ENCODE data around the gene HMCN2.
"Not testable (repeated sequence)": the region's sequence is repeated elsewhere in the genome, so short reads cannot be mapped to it uniquely, and the experiment has no call there.

HMCN2 gene

GRCh38 chr9:130275156-130275555, 9.6 kb downstream of the HMCN2 start:
- Mint-ChIP-seq H3K27me3 (ENCODE audit: low read depth, poor library complexity) (peaks cover 34% of the 10 kb centered on the region), H3K4me1 (peaks cover 8% of the 10 kb centered on the region), H3K36me3 (ENCODE audit: low read depth) (no peaks in the 10 kb centered on the region), H3K9me3 (peaks cover 4% of the 10 kb centered on the region), H3K27ac (no peak overlapping the region), H3K4me3 (no peak overlapping the region)
- DNase-seq: no peak
- TF ChIP-seq CTCF (IDR thresholded peaks at IDR 0.05): no peak

GRCh38 chr9:130276121-130276520, 10.6 kb downstream of the HMCN2 start:
- no peaks in the 10 kb centered on the region for H3K36me3 Mint-ChIP-seq (ENCODE audit: low read depth)
- no peak overlapping the region for H3K4me3 Mint-ChIP-seq
- peaks cover 4% of the 10 kb centered on the region for H3K9me3 Mint-ChIP-seq
- H3K27ac Mint-ChIP-seq: no peak overlapping the region
- no peak for DNase-seq
- peaks cover 8% of the 10 kb centered on the region for H3K4me1 Mint-ChIP-seq
- H3K27me3 Mint-ChIP-seq (ENCODE audit: low read depth, poor library complexity): peaks cover 29% of the 10 kb centered on the region
- no peak for TF ChIP-seq CTCF (IDR thresholded peaks at IDR 0.05)

GRCh38 chr9:130276955-130277354, 11.4 kb downstream of the HMCN2 start:
- Mint-ChIP-seq H3K27me3 (ENCODE audit: low read depth, poor library complexity) (peaks cover 25% of the 10 kb centered on the region), H3K4me3 (no peak overlapping the region), H3K9me3 (peaks cover 4% of the 10 kb centered on the region), H3K36me3 (ENCODE audit: low read depth) (no peaks in the 10 kb centered on the region), H3K27ac (no peak overlapping the region), H3K4me1 (peaks cover 9% of the 10 kb centered on the region)
- no peak for TF ChIP-seq CTCF (IDR thresholded peaks at IDR 0.05)
- no peak for DNase-seq

- not testable (repeated sequence) for H3K27ac Mint-ChIP-seq; H3K36me3 Mint-ChIP-seq (ENCODE audit: low read depth); H3K9me3 Mint-ChIP-seq; DNase-seq; H3K4me3 Mint-ChIP-seq
- Mint-ChIP-seq H3K27me3 (ENCODE audit: low read depth, poor library complexity) (peaks cover 27% of the 10 kb centered on the region), H3K4me1 (peaks cover 14% of the 10 kb centered on the region)
These were observed 12.0 kb downstream of the HMCN2 start for GRCh38 chr9:130277525-130277924.

GRCh38 chr9:130283539-130284248, 18.1 kb downstream of the HMCN2 start:
- Mint-ChIP-seq H3K4me1 (peaks cover 43% of the 10 kb centered on the region), H3K36me3 (ENCODE audit: low read depth) (no peaks in the 10 kb centered on the region), H3K27me3 (ENCODE audit: low read depth, poor library complexity) (peaks cover 56% of the 10 kb centered on the region), H3K9me3 (no peaks in the 10 kb centered on the region), H3K27ac (no peak overlapping the region), H3K4me3 (no peak overlapping the region)
- TF ChIP-seq CTCF (IDR thresholded peaks at IDR 0.05): no peak
- DNase-seq: no peak

- Mint-ChIP-seq H3K9me3 (no peaks in the 10 kb centered on the region), H3K27ac (no peak overlapping the region), H3K36me3 (ENCODE audit: low read depth) (no peaks in the 10 kb centered on the region), H3K27me3 (ENCODE audit: low read depth, poor library complexity) (peaks cover 60% of the 10 kb centered on the region), H3K4me3 (no peak overlapping the region), H3K4me1 (peaks cover 47% of the 10 kb centered on the region)
- no peak for TF ChIP-seq CTCF (IDR thresholded peaks at IDR 0.05)
- DNase-seq: no peak
These were observed 18.7 kb downstream of the HMCN2 start for GRCh38 chr9:130284249-130284625.

Data from nephron progenitor cell (in vitro differentiated cells).